HG03196 (cell line): ENCODE results near the gene FXN.

Experiments
- ATAC-seq: cut with Tn5 transposase; IDR thresholded peaks from one replicate; pipeline ENCODE4 v1.9.1; 2021; ENCODE audit not compliant: unreplicated experiment

The FXN gene

DNA sequence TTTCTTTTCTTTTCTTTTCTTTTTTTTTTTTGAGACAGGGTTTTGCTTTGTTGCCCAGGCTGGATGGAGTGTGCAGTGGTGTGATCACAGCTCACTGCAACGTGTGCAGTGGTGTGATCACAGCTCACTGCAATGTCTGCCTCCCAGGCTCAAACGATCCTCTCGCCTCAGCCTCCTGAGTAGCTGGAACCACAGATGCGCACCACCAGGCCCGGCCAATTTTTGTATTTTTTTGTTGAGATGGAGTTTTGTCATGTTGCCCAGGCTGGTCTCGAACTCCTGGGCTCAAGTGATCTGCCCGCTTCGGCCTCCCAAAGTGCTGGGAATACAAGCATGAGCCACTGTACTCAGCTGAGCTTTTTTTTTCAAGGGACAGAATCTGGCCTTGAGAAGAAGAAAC, 101.8 kb downstream of the FXN start:
- ATAC-seq: no peak

DNA sequence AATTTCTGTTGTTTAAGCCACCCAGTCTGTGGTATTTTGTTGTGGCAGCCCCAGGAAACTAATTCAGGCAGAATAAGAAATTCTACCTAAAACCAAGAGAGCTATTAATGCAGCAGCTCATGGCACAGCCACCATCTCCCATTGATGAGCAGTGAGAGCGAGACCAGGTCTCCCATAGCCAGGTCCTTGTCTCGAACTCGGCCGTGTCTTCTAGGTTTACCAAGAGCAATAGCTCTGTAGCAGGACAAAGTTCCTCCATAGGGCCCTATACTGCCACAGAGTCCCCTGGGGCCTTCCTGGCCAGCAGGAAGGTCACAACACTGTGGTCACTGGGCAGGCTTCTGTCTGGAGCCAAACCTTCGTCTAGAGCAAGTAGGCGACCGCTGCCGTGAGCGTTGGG, 104.0 kb downstream of the FXN start:
- ATAC-seq: no peak

DNA sequence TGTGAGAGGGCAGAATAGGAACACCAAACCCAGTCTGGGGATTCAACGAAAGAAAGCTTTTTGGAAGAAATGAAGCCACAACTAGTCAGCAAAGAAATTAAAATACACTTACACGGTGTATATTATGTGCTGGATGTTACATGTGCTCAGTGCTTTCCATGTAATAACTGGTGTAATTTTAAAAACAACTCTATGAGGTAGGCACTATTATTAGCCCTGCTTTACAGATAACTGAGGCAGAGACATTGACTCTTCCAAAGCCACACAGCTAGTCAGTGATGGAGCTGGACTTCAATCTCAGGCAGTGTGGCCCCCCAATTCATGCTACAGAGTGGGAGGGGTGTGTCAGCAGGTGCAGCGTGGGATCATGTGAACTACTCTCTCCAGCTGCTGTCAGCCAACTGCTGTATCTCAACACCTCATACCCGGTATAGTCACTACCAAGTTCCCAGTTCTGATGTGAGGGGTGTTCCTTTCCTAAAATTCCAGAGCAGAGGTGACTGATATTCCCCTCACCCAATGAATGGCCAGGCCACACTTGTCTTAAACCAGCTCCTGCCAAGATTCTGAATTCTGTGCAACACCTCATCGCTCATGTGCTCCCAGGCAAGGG, 104.7 kb downstream of the FXN start:
- ATAC-seq: no peak

DNA sequence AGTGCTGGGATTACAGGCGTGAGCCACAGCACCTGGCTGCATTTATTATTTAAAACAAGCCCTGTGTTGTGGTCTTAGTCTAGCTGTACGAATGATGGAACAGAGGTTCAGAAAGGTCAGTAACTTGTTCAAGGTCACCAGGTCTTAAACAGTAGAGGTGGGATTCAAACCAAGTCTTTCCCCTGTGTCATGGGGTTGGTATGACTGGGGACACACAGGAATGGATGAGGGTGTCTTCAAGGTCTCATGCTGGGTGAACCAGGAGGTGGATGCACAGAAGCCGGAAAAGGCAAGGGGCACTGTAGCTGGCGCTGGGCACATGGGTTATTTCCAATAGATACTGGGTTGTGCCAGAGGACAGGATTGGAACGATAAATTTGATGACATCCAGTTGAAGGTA, 106.3 kb downstream of the FXN start:
- no peak for ATAC-seq

DNA sequence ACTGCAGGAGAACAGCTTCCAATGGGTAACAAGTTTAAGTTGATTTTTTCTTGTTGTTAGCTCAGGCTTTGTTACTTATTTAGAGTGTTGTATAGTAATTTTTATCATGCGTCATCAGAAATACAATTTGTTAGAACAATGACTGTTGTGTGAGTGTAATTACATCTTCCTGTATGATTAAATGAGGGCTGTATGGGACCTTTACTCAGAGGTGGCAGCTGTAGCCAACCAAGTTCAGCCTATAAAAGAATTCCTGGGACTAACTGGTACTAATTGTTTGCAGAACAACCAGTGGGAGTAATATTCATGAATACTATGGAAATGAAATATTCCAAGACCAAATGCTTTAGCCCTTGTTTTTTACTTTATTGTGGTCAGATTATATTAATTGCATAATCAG, 107.7 kb downstream of the FXN start:
- no peak for ATAC-seq

DNA sequence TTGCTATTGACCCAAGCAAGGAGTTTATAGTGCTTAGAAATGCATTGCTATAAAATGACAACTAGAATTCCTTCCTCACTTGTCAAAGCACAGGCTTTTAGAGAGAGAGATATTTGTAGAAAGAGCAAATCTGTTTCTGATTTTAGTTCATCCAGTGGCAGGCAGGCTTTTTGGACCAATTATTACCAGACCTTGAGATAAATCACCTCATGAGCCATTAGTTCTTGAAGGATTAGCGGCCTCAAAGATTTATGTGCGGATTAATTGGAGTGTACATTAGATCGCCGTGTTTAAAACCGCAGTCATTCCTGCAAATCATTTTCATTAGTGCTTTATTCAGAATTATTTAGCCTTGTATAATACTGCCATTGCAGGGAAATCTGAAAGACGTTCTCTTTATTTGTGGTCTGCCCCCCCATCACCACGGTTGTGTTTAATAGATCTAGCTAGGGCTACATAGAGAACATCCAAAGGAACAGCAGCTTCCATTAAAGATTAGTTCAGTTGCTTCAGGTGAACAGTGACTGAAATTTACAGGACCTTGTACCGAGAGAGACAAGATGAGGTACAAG, 109.7 kb downstream of the FXN start:
- no peak for ATAC-seq

DNA sequence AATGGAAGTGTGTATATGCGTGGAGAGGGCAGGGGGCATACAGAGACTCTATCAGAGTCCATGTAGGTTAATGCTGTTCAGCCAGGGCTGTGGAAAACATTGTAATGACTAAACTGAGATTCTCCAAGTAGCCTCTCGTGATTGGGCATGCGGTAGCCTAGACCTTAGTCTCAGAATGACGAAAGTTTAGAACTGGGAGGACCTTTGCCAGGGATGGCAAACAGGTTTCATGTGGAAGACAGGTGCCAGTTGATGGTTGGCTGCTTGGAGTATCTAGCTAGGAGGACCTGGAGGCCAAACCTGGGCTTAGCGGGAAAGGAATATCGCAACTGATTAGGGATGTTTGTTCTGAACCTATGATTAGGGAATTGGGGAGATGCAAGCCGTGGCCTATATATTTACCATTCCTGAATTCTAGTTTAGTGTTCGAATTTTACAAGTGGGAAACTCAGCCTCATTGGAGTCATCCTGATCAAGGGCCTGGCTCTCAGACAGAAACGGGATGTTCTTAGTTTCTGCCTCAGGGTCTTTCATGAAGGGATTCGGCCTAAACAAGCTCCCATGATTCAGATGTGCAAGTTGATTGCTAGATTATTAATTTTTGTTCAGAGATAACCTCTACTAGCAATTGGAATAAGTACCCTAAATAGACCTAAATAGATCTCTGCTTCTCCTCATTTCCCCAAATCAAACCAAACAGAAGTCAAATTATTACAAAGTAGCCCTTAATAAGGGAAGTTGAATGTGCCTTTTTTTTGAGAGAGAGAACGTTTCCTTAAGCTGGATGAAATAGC, 111.7 kb downstream of the FXN start:
- ATAC-seq: no peak

DNA sequence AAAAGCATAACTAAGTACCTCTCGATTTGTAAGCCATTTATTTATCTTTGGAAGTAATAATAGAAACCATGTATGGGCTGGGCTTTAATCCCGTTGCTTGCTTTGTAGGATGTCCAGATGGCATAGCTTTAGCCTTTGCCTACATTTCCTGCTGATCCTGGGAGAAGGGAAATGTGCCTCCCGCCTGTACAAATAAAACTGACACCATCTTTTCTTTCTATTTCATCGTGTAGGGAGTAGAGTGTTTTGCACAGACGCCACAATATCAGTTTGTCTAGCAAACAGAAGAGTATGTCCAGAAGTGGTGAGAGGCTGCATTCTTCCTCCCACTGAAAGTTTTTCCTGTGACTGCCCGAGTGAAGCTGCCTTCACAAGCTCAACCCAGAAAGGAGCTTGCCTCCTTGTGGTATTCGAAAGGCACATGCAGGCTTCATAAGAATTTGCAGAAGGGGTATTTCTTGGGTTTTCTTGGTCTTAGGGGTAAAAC, 113.8 kb downstream of the FXN start:
- no peak for ATAC-seq
